H1 (cell line): ENCODE results near the gene ZDHHC5. TPM values are rescaled to one million over a fixed set of nuclear protein-coding genes. Genes with fewer than 3 reads are reported as not detected.

Experiments
- CTCF ChIA-PET: fragments of 300-600 bp; sonication (Branson Sonifier 250); formaldehyde crosslinking; loops from one replicate; lab custom pipeline; 2021; ENCODE audit not compliant: partially characterized antibody; lab: Charles Lee
- POLR2A ChIA-PET: fragments of 300-600 bp; sonication (Branson Sonifier 250); formaldehyde crosslinking; loops from one replicate; lab custom pipeline; 2021; ENCODE audit warnings: inconsistent platforms; ENCODE audit not compliant: partially characterized antibody; lab: Charles Lee
- DNase-seq, 2 experiments: peaks; one replicate each; pipeline versions ENCODE4 v3.0.0 to v3.0.0-alpha.2; 2010 to 2022; ENCODE audit warnings: low spot score in 2 of 2, low read depth in 1 of 2, mixed read lengths in 1 of 2
- FAIRE-seq: peaks from 2 replicates; lab custom pipeline; 2011; peaks lifted over from hg19 to GRCh38; lab: Jason Lieb, UNC
- H2AFZ ChIP-seq: 2 replicates; pipeline ENCODE4 v1.8.1; 2012; ENCODE audit warnings: low read length, inconsistent platforms
- H2AK5ac ChIP-seq: 2 replicates; pipeline ENCODE4 v1.6.1; 2013; ENCODE audit warnings: low read depth, low read length
- H2BK120ac ChIP-seq: replicated peaks from 2 replicates; pipeline ENCODE3; 2013; ENCODE audit warnings: low read depth, low read length, inconsistent platforms
- H2BK12ac ChIP-seq: 2 replicates; pipeline ENCODE4 v1.6.1; 2013; ENCODE audit warnings: low read depth, low read length
- H2BK15ac ChIP-seq: 2 replicates; pipeline ENCODE4 v1.6.1; 2013; ENCODE audit warnings: low read length
- H2BK20ac ChIP-seq: 2 replicates; pipeline ENCODE4 v1.6.1; 2013; ENCODE audit warnings: low read length
- H2BK5ac ChIP-seq: 2 replicates; pipeline ENCODE4 v1.6.1; 2013; ENCODE audit warnings: low read depth, low read length
- H3K14ac ChIP-seq: 2 replicates; pipeline ENCODE4 v1.6.1; 2013; ENCODE audit warnings: inconsistent platforms; ENCODE audit not compliant: insufficient read length
- H3K18ac ChIP-seq: 2 replicates; pipeline ENCODE4 v1.6.1; 2013; ENCODE audit warnings: low read length; ENCODE audit errors: extremely low read depth
- H3K23ac ChIP-seq: 2 replicates; pipeline ENCODE4 v1.6.1; 2013; ENCODE audit warnings: inconsistent platforms; ENCODE audit not compliant: insufficient read length
- H3K23me2 ChIP-seq: 2 replicates; pipeline ENCODE4 v1.6.1; 2013; ENCODE audit warnings: low read depth, low read length
- H3K27ac ChIP-seq: 2 replicates; pipeline ENCODE4 v1.6.1; 2011; ENCODE audit warnings: low read depth, low read length, inconsistent platforms
- H3K27me3 ChIP-seq, 4 experiments: replicated peaks in 1 of 4; 1 replicate in 1 of 4; 2 replicates in 3 of 4; pipeline versions ENCODE4 v1.6.1 to v1.8.1; 2011 to 2013; ENCODE audit warnings: low read length in 3 of 4, mild to moderate bottlenecking in 3 of 4, inconsistent platforms in 2 of 4, mixed read lengths in 2 of 4, moderate library complexity in 1 of 4; ENCODE audit not compliant: control insufficient read depth in 3 of 4, insufficient read depth in 3 of 4; ENCODE audit errors: extremely low read depth in 1 of 4
- H3K36me3 ChIP-seq, 4 experiments: 2 replicates each; pipeline versions ENCODE4 v1.6.1 to v1.8.1; 2011 to 2013; ENCODE audit warnings: mild to moderate bottlenecking in 4 of 4, low read length in 3 of 4, moderate library complexity in 2 of 4, control low read depth in 1 of 4, inconsistent platforms in 1 of 4; ENCODE audit not compliant: insufficient read depth in 4 of 4, control insufficient read depth in 2 of 4
- H3K4ac ChIP-seq: replicated peaks from 2 replicates; pipeline ENCODE3; 2013; ENCODE audit warnings: low read length, low read depth, mixed read lengths, inconsistent platforms; ENCODE audit not compliant: insufficient read length
- H3K4me1 ChIP-seq, 4 experiments: replicated peaks in 1 of 4; 1 replicate in 1 of 4; 2 replicates in 3 of 4; pipeline versions ENCODE4 v1.6.1 to v1.8.1; 2011 to 2013; ENCODE audit warnings: low read length in 3 of 4, inconsistent platforms in 2 of 4, mixed read lengths in 1 of 4; ENCODE audit not compliant: insufficient read depth in 4 of 4, control insufficient read depth in 3 of 4
- H3K4me2 ChIP-seq, 2 experiments: 2 replicates each; pipeline versions ENCODE4 v1.6.1 to v1.8.1; 2011 to 2013; ENCODE audit warnings: low read depth in 2 of 2, low read length in 2 of 2, control low read depth in 1 of 2, inconsistent platforms in 1 of 2, mild to moderate bottlenecking in 1 of 2; ENCODE audit not compliant: insufficient read depth in 1 of 2
- H3K4me3 ChIP-seq, 4 experiments: fragments of 200-600, 300-600 bp in 1 of 4; sonication (generic), shearing (Covaris generic), sonication (Bioruptor Twin) in 1 of 4; 2 replicates each; pipeline versions ENCODE4 v1.5.1 to v1.8.1; 2011 to 2016; ENCODE audit warnings: low read length in 4 of 4, low read depth in 3 of 4, control low read depth in 2 of 4, inconsistent platforms in 2 of 4, mild to moderate bottlenecking in 2 of 4, mixed read lengths in 1 of 4, moderate library complexity in 1 of 4; ENCODE audit not compliant: insufficient read depth in 2 of 4; ENCODE audit errors: extremely low read depth in 1 of 4
- H3K56ac ChIP-seq: replicated peaks from 2 replicates; pipeline ENCODE3; 2013; ENCODE audit warnings: low read depth, mild to moderate bottlenecking, mixed read lengths, low read length, inconsistent platforms; ENCODE audit not compliant: insufficient read length
- H3K79me1 ChIP-seq: 2 replicates; pipeline ENCODE4 v1.6.1; 2013; ENCODE audit warnings: low read depth, low read length, control low read depth
- H3K79me2 ChIP-seq, 2 experiments: 2 replicates each; pipeline versions ENCODE4 v1.6.1 to v1.8.1; 2012 to 2013; ENCODE audit warnings: low read length in 2 of 2, mild to moderate bottlenecking in 2 of 2, inconsistent platforms in 1 of 2; ENCODE audit not compliant: insufficient read depth in 2 of 2, control insufficient read depth in 1 of 2
- H3K9ac ChIP-seq, 4 experiments: replicated peaks in 1 of 4; 1 replicate in 1 of 4; 2 replicates in 3 of 4; pipeline versions ENCODE4 v1.6.1 to v1.8.1; 2011 to 2013; ENCODE audit warnings: low read depth in 3 of 4, low read length in 3 of 4, control low read depth in 2 of 4, mild to moderate bottlenecking in 2 of 4, moderate library complexity in 2 of 4, inconsistent platforms in 1 of 4; ENCODE audit errors: extremely low read depth in 1 of 4
- H3K9me3 ChIP-seq, 2 experiments: 2 replicates each; pipeline versions ENCODE4 v1.6.1 to v1.8.1; 2012 to 2013; ENCODE audit warnings: mild to moderate bottlenecking in 2 of 2, moderate library complexity in 2 of 2, control low read depth in 1 of 2, inconsistent platforms in 1 of 2, low read depth in 1 of 2, low read length in 1 of 2, mixed read lengths in 1 of 2; ENCODE audit not compliant: insufficient read depth in 2 of 2
- H4K20me1 ChIP-seq, 2 experiments: replicated peaks in 1 of 2; 2 replicates each; pipeline versions ENCODE3 to v1.8.1; 2011 to 2013; ENCODE audit warnings: inconsistent platforms in 2 of 2, low read length in 2 of 2, mild to moderate bottlenecking in 1 of 2; ENCODE audit not compliant: insufficient read depth in 2 of 2, control insufficient read depth in 1 of 2
- H4K5ac ChIP-seq: 2 replicates; pipeline ENCODE4 v1.6.1; 2013; ENCODE audit warnings: low read length, low read depth, mixed read lengths, inconsistent platforms; ENCODE audit not compliant: insufficient read length
- H4K8ac ChIP-seq: 2 replicates; pipeline ENCODE4 v1.8.0; 2013; ENCODE audit warnings: mild to moderate bottlenecking, moderate library complexity, low read length, inconsistent platforms; ENCODE audit not compliant: insufficient read depth; ENCODE audit errors: extremely low read depth
- H4K91ac ChIP-seq: replicated peaks from 2 replicates; pipeline ENCODE3; 2013; ENCODE audit warnings: low read length, mixed read lengths, inconsistent platforms; ENCODE audit not compliant: insufficient read length
- BRCA1 ChIP-seq: IDR thresholded peaks from 2 replicates; pipeline ENCODE4 v1.6.1; 2012; ENCODE audit warnings: low read depth, low read length, improper control_type of control experiment
- CEBPB ChIP-seq: IDR thresholded peaks from 2 replicates; pipeline ENCODE4 v1.6.1; 2012; ENCODE audit warnings: low read depth, low read length
- CHD2 ChIP-seq: IDR thresholded peaks from 2 replicates; pipeline ENCODE4 v1.6.1; 2012; ENCODE audit warnings: low read length, improper control_type of control experiment
- EP300 ChIP-seq, 2 experiments: IDR thresholded peaks; 1 replicate in 1 of 2; 2 replicates in 1 of 2; pipeline ENCODE4 v1.6.1; 2011 to 2012; ENCODE audit warnings: low read depth in 2 of 2, low read length in 2 of 2, mild to moderate bottlenecking in 2 of 2, borderline replicate concordance in 1 of 2, inconsistent platforms in 1 of 2, moderate library complexity in 1 of 2
- FOSL1 ChIP-seq: IDR thresholded peaks from 2 replicates; pipeline ENCODE4 v1.6.1; 2011; ENCODE audit warnings: mild to moderate bottlenecking, low read depth, low read length, moderate library complexity; ENCODE audit not compliant: insufficient read depth
- GTF2F1 ChIP-seq: IDR thresholded peaks from 2 replicates; pipeline ENCODE4 v1.6.1; 2012; ENCODE audit warnings: low read depth, low read length, improper control_type of control experiment, borderline replicate concordance
- HDAC2 ChIP-seq, 2 experiments: fragments of 300-600 bp in 1 of 2; sonication (generic) in 1 of 2; IDR thresholded peaks; 2 replicates each; pipeline ENCODE4 v1.6.1; 2011 to 2012; ENCODE audit warnings: low read depth in 2 of 2, low read length in 2 of 2, mild to moderate bottlenecking in 2 of 2, moderate library complexity in 2 of 2, borderline replicate concordance in 1 of 2, inconsistent platforms in 1 of 2
- JUND ChIP-seq: IDR thresholded peaks from 2 replicates; pipeline ENCODE4 v1.6.1; 2011; ENCODE audit warnings: mild to moderate bottlenecking, improper control_type of control experiment, low read length
- KDM1A ChIP-seq: fragments of 200-600, 300-600 bp; sonication (generic); IDR thresholded peaks from 2 replicates; pipeline ENCODE4 v1.7.1; 2016; ENCODE audit warnings: mild to moderate bottlenecking, low read length, borderline replicate concordance
- RFX5 ChIP-seq: IDR thresholded peaks from 2 replicates; pipeline ENCODE4 v1.6.1; 2011; ENCODE audit warnings: low read depth, low read length, improper control_type of control experiment, borderline replicate concordance
- SP2 ChIP-seq: IDR thresholded peaks from 2 replicates; pipeline ENCODE4 v1.6.1; 2012; ENCODE audit warnings: mild to moderate bottlenecking, low read length, inconsistent platforms
- SUZ12 ChIP-seq: fragments of 200-600 bp; sonication (generic); IDR thresholded peaks from 2 replicates; pipeline ENCODE4 v1.6.1; 2012; ENCODE audit warnings: mild to moderate bottlenecking, inconsistent platforms, low read length, moderate library complexity, mixed read lengths
- polyA plus RNA-seq, 7 experiments: library from polyadenylated mRNA; depleted of rRNA in 3 of 7; stranded (reverse) in 5 of 7; unstranded in 2 of 7; fragments of >200 nt in 5 of 7; fragments of 200-250 nt in 2 of 7; gene quantifications; 1 replicate in 5 of 7; 2 replicates in 1 of 7; 4 replicates in 1 of 7; pipeline versions ENCODE4 v1.2.1 to v1.2.3, GENCODE V29; 2011 to 2013; ENCODE audit warnings: missing spikeins in 2 of 7, mixed read lengths in 2 of 7
- total RNA-seq: library from RNA; stranded (reverse); fragmentation: NEBNext Ultra II Directional; extraction: Animal tissue kit (Norgen Biotek cat#: 25700); gene quantifications from 2 replicates; pipeline ENCODE4 v1.2.1, GENCODE V29; 2021
- TF ChIP-seq, protein P1 (sequence below): IDR thresholded peaks from 2 replicates; pipeline ENCODE4 v1.6.1; 2011; ENCODE audit warnings: low read depth, mild to moderate bottlenecking, low read length; ENCODE audit not compliant: insufficient read depth

The ZDHHC5 gene
- total and polyA plus RNA-seq, 2 of the 8 experiments (the other 6 are each of a cell fraction or from before 2014, with no cell fraction given): 40.0 to 56.3 TPM

DNA sequence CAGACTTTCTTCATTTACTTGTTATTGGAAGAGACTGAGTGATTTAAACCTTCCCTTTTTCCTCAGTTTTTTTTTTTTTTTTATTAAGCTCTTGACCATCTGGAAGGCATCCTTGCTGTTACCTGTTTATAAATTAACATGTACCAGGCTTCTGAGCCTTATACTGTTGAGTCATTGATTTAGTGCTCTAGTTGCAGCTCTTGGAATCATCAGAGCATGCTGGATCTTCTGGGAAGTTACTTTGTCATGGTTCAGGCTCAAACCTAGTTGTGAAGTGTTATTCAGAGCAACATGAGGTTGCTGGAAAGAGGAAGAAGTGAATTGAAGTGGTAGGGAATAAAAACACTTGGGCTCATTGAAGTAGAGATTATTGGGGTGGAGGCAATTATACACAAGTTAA lies 6.3 kb downstream of the ZDHHC5 start:
- ChIA-PET CTCF (interaction anchor here (0.8 to 2.4 kb wide), 5 partner anchors 11 to 147 kb away, joined by 3 to 6 read pairs (median 4); no protein-coding TSS in a partner anchor), POLR2A (interaction anchor here (0.6 to 2.6 kb wide), 3 partner anchors 10 to 1156 kb away, joined by 3 to 11 read pairs (median 3); partner anchors contain the start of gene SELENOH)
- Histone ChIP-seq H3K23me2 (no peaks in the 10 kb centered on the region), H2AFZ (no peak overlapping the region), H3K9me3 (no peaks in the 10 kb centered on the region), H3K23ac (no peak overlapping the region), H3K4me2 (no peak overlapping the region), H3K27ac (no peak overlapping the region), H4K91ac (no peak overlapping the region), H3K14ac (no peak overlapping the region), H2BK12ac (no peak overlapping the region), H4K5ac (no peak overlapping the region), H2AK5ac (no peak overlapping the region), H3K4ac (no peak overlapping the region), H4K8ac (no peak overlapping the region), H2BK15ac (no peak overlapping the region), H3K27me3 (no peaks in the 10 kb centered on the region), H3K18ac (no peak overlapping the region), H2BK120ac (no peak overlapping the region), H3K79me2 (peaks cover 6 to 77% of the 10 kb centered on the region in 2 experiments), H3K4me3 (no peak overlapping the region), H3K36me3 (peaks cover 15 to 33% (median 25%) of the 10 kb centered on the region in 4 experiments), H3K79me1 (peaks cover 2% of the 10 kb centered on the region; the same call in 1 of the 2 replicates), H3K4me1 (peaks cover 0 to 2% (median 2%) of the 10 kb centered on the region in 4 experiments; a peak in 4 of 7 replicates), H2BK5ac (no peak overlapping the region), H3K9ac (no peak overlapping the region), H4K20me1 (peaks cover 0 to 3% of the 10 kb centered on the region in 2 experiments), H2BK20ac (no peak overlapping the region), H3K56ac (no peak overlapping the region)
- DNase-seq: no peak
- FAIRE-seq: no peak
- TF ChIP-seq EP300 (IDR thresholded peaks at IDR 0.05; ENCODE audit: borderline replicate concordance in 1 of 2, low read depth in 2 of 2, low read length in 2 of 2) (no peak), JUND (no peak), SP2 (no peak), SUZ12 (no peak), RFX5 (no peak), CEBPB (no peak), FOSL1 (no peak), BRCA1 (no peak), KDM1A (no peak), CHD2 (no peak), GTF2F1 (no peak), HDAC2 (IDR thresholded peaks at IDR 0.05; ENCODE audit: borderline replicate concordance in 1 of 2, low read depth in 2 of 2, low read length in 2 of 2) (no peak)
- TF ChIP-seq, protein P1, sequence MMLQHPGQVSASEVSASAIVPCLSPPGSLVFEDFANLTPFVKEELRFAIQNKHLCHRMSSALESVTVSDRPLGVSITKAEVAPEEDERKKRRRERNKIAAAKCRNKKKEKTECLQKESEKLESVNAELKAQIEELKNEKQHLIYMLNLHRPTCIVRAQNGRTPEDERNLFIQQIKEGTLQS: no peak
